Suprapubic skin (tissue), 4 donors: Measurements from ENCODE around the gene UEVLD.

ENCODE experiments used
- POLR2A ChIP-seq, 2 donors: fragments of 450-650 bp; IDR thresholded peaks; one replicate each; pipeline ENCODE4 v1.6.1; 2017; ENCODE audit warnings: antibody characterized with exemption in 2 of 2, mild to moderate bottlenecking in 2 of 2, moderate library complexity in 2 of 2
- POLR2AphosphoS5 ChIP-seq, 3 donors: sonication (generic); formaldehyde crosslinking; IDR thresholded peaks; one replicate each; pipeline ENCODE4 v1.6.1; 2017; ENCODE audit warnings: antibody characterized with exemption in 3 of 3
- TF ChIP-seq, protein P1 (sequence below), 2 donors: fragments of 200-600 bp in 1 of 2; fragments of 450-650 bp in 1 of 2; sonication (generic) in 1 of 2; IDR thresholded peaks; one replicate each; pipeline ENCODE4 v1.5.1; 2016 to 2019; ENCODE audit warnings: antibody characterized with exemption in 2 of 2, mild to moderate bottlenecking in 1 of 2, moderate library complexity in 1 of 2

GRCh38 chr11:18527512-18527911 is 61.0 kb downstream of the UEVLD start:
- TF ChIP-seq, protein P1, sequence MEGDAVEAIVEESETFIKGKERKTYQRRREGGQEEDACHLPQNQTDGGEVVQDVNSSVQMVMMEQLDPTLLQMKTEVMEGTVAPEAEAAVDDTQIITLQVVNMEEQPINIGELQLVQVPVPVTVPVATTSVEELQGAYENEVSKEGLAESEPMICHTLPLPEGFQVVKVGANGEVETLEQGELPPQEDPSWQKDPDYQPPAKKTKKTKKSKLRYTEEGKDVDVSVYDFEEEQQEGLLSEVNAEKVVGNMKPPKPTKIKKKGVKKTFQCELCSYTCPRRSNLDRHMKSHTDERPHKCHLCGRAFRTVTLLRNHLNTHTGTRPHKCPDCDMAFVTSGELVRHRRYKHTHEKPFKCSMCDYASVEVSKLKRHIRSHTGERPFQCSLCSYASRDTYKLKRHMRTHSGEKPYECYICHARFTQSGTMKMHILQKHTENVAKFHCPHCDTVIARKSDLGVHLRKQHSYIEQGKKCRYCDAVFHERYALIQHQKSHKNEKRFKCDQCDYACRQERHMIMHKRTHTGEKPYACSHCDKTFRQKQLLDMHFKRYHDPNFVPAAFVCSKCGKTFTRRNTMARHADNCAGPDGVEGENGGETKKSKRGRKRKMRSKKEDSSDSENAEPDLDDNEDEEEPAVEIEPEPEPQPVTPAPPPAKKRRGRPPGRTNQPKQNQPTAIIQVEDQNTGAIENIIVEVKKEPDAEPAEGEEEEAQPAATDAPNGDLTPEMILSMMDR (IDR thresholded peaks at IDR 0.05), result no peak
- no peak for TF ChIP-seq POLR2A (IDR thresholded peaks at IDR 0.05)
- no peak for TF ChIP-seq POLR2AphosphoS5 (IDR thresholded peaks at IDR 0.05)
